ENCODE measurements around the gene ZBTB22. TPM values are rescaled to one million over a fixed set of nuclear protein-coding genes. Genes with fewer than 3 reads are reported as not detected.
A peak's percentile ranks its signal among the peaks of the same experiment; 100 is the strongest.
"Not testable (repeated sequence)": the region's sequence is repeated elsewhere in the genome, so short reads cannot be mapped to it uniquely, and the experiment has no call there.

Gene ZBTB22
- total RNA-seq, 1 donor from 2014 or later, result 16.4 TPM

- DNase-seq (ENCODE audit: low read depth, low spot score), result peak; percentile 70
Observed at GRCh38 chr6:33299237-33299944, 18.2 kb downstream of the ZBTB22 start.

DNA sequence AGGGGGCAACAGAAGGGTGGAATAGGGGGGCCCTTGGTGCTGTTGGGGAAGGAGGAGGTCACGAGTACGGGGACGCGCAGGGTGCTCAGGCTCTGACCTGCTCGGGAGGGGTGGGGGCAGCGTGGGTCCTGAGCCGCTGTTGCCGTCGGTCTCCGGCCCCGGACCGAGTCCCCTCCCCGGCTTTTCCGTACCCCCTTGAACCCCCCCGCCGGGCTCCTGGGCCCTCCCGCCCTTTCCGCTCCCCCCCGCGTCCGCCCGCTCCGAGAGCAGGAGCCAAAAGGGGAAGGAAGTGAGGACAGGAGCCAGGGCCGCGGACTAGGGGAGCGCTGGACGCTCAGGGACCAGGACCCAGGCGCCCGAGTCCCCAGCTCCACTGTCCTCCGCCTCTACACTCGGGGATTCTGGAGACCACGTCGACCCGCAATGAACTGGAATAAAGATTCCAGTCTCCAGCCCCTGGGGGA lies 18.7 kb downstream of the ZBTB22 start, which contains the start of gene RGL2:
TSS of gene RGL2 (minus strand) at position 170 of the 464 bp plus-strand sequence. CDS start 332 bp downstream, outside the sequence.
- DNase-seq (ENCODE audit: low read depth, low spot score), result no peak

DNA sequence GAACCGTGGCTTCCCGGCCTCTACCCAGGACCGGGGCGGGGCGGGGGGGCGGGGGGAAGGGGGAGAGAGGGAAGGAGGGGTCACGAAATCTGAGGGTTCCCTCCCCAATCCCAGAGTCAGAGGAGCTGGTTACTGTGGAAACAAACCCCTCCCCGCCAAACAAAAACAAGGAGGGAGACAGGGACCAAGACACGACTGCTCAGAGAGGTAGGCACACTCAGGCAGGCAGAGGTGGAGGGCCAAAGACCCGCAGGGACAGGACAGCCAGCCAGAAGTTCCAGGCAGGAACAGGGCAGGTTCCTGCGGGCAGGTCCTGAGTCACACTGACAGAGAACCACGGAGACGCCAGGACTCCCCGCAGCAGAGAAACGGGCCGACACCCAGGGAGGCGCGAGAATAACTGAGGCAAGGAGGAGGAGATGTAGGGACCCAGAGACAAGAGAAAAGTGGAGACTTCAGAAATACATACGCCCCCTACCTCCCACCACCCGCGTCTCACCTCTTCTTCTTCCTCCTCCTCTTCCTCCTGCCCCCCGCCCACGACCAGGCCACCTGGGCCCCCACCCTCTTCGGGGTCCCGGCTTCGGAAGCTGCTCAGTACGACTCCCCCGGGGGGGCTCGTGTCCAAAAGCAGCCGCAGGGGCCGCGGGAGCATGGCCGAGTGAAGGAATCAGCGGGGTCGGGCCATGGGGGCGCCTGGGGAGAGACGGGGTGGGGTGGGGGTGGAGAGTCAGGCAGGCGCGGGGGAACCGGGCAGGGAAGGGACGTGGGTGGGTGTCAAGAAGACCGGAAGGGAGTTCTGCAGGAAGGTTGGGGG lies 19.4 kb downstream of the ZBTB22 start:
- no peak for DNase-seq (ENCODE audit: low read depth, low spot score)

DNA sequence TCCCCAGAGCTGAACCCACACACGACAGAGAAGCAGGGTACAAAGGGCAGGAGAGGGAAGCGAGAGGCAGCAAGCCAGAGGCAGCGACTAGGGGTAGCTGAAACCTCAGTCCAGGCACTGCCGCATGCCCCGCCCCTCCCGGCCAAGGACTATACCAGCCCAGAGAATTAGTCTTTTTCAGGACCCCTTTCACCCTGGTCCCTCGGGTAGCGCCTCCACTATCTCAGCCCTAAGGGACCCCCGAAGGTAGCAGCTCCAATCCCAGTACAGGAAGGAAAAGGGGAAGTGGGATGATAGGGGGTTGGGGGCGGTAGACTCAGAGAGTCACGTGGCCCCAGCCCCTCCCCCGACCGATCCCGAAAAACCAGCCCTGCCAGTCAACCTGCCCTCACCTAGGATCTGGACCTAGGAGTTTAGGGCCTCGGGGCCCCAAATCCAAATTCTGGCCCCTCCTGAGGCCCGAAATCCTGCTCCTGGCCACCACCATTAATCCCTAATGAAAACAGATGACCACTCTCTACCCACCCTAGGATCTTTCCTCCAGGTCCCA lies 20.1 kb downstream of the ZBTB22 start:
- no peak for DNase-seq (ENCODE audit: low read depth, low spot score)

DNA sequence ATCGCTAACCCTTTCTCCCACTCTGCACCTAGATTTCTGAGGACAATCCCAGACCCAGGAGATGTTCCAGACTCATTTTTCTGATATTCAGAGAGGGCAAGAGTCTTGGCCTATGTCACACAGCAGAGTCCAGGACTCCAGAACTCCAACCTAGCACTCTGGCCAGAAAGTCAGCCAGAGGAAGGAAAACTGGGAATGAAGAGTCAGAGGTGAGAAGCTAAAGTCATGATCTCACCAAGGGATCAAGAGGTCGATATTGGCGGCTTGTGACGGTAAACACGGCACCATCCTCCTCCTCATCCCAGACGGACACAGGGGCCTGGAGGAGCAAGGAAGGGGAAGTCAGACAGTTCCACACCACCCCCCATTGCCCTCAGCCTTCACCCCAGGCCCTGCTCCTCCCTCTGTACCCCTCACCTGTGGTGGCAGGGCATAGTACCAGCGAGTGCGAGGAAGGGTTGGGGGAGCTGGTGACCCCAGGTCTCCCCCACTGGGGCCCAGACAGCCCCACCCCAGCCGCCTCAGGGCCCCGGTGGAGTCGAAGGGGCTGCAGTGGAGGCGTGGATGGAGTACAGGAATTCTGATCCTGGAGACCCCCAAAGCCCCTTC lies 20.6 kb downstream of the ZBTB22 start:
- DNase-seq (ENCODE audit: low read depth, low spot score), result no peak

- no peak for DNase-seq (ENCODE audit: low read depth, low spot score)
Observed at GRCh38 chr6:33295621-33296369, 21.7 kb downstream of the ZBTB22 start.

DNA sequence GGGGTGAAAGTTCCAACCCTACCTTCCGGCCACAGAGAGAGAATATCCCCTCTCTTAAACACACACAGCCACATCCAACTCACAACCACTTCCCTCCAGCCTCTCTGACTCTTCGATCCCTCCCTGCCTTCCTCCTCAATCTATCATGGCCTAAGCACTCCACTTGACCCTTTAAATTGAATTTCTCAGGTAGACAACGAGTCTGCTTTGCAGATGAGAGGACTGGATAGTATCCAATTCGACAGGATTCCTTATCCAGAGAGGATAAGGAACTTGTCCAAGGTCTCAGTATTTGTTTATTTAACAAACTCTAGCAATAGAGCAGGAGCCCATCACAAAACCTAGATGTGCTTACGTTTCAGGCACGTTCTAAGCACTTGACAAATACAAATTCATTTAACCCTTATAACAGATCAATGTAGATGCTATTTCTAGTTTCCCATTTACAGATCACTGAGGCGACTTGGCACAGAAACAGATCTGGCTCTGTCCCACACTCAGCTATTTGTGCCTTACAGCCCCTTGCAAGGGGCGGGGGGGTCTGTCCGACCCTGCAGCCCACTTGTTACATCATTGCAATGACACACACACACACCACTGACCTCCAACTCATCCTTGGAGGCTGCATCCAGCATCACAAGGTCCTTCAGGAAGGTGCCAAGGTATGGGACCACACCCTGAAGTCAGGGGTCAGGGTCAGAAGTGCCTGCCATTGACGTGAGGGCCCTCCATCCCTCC lies 23.3 kb downstream of the ZBTB22 start:
- DNase-seq (ENCODE audit: low read depth, low spot score), result no peak

- DNase-seq (ENCODE audit: low read depth, low spot score), result no peak
Observed at GRCh38 chr6:33292996-33293682, 24.4 kb downstream of the ZBTB22 start.

- no peak for DNase-seq (ENCODE audit: low read depth, low spot score)
Observed at GRCh38 chr6:33290459-33290858, 27.1 kb downstream of the ZBTB22 start.

- DNase-seq (ENCODE audit: low read depth, low spot score), result no peak
Observed at GRCh38 chr6:33289784-33290315, 27.7 kb downstream of the ZBTB22 start.

GRCh38 chr6:33288921-33289783 lies 28.4 kb downstream of the ZBTB22 start, which contains the start of the genes PFDN6 and WDR46:
TSS of gene PFDN6 (plus strand) at chr6:33289601. CDS start at chr6:33289857, 256 bp downstream.
TSS of gene WDR46 (minus strand) at chr6:33289239. CDS start at chr6:33289170, 69 bp downstream.
- DNase-seq (ENCODE audit: low read depth, low spot score), result peak; percentile 72

DNA sequence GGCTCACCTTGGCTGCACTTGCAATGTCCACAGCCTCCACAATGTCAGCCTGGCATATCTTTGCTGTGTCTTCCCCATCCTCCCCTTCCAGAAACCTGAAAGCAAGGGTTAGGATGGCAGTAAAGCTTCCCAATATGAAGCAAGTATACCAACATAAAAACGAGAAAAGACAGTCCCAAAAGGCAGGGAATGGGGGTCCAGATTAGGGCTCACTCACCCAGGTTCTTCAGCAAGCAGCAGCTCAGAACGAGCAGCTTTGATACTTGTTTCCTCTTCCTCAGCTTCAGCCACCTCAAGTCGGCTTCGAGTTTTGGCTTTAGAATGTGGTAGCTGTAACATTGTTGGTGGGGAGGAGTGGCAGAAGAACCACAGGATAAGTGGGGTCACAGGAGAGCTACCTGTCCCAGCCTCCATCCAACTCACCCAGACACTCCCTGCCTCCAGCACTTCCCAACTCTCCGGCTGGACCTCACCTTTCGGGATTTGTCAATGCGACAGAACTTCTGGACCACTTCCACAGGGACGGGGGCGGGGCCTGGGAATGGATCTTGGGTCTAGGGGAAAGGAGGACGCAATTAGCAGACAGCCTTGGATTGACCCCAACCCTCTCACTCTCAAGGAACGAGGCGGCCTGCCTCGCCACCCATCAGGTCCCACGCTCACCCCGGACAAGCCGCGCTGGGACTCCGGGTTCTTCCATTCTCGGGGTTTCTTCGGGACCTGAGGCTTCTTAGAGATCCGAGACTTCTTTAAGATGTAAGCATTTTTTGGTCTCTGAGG lies 29.2 kb downstream of the ZBTB22 start:
- DNase-seq (ENCODE audit: low read depth, low spot score), result no peak

DNA sequence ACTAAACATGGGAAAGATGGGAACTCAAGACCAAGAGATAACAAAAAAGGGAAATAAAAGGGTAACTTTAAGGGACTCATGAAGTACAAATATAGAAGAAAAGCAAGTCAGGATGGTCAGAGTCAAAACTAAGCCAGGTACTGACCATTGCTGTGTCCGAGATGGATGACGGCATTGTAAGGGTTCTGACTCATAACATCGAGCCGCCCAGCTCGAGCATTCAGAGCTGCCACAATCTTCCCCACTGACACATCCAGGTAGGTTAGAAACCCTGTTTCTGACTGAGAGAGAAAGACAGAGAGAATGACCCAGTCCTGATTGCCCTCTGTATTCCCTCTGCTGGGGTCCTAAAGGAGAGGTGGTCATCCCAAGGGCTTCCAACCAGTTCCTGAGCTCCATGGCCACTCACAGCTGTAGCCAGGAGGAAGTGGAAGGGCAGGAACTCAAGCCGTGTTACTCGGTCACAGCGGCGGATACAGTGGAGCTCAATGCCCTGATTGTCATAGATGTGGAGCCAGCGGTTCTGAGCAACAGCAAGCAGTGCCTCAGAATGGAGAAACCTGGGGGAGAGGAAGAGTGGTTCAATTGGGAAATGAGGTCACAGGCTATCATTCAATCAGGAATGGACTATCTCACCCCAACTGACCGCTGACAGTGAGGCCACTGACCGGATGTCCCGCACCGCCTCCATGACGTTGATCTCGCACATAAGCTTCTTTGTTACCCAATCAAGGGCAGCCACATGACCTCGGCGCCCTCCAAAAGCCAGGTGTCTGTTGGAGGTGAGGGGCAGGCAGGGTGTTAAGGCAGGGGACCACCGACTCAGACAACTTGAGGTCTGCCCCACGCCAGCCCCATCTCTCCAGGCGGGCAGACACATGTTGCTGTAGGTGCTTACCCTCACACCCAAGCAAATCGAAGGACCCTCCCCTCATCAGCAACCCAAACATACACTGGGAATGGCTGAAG lies 30.3 kb downstream of the ZBTB22 start:
- DNase-seq (ENCODE audit: low read depth, low spot score), result no peak

DNA sequence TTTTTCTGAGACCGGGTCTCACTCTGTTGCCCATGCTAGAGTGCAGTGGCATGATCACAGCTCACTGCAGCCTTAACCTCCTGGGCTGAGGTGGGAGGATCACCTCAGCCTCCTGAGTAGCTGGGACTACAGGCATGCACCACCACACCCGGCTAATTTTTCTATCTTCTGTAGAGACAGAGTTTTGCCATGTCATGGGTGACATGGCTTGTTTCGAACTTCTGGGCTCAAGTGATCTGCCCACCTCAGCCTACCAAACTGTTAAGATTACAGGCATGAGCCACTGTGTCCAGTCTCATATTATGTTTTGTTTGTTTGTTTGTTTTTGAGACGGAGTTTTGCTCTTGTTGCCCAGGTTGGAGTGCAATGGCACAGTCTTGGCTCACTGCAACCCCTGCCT lies 32.3 kb downstream of the ZBTB22 start:
- DNase-seq (ENCODE audit: low read depth, low spot score), result not testable (repeated sequence)

DNA sequence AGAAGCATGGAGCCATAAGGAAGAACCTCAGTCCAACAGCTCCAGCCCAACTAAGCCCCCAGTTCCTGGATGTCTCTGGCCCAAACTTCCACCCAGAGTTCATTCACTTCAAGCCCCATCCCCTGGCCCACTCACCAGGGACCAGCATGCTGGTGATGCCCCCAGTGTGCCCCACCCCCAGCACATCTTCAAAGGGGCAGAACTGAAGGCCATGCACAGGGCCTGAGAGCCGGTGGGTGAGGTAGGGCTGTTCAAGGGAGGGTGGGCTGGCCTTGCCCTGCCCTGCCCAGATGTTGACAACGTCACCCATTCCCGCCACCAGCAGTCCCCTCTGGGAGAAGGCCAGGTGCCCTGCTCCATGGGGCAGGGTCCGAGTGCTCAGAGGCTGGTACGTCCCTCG lies 37.0 kb downstream of the ZBTB22 start:
- DNase-seq (ENCODE audit: low read depth, low spot score), result no peak

DNA sequence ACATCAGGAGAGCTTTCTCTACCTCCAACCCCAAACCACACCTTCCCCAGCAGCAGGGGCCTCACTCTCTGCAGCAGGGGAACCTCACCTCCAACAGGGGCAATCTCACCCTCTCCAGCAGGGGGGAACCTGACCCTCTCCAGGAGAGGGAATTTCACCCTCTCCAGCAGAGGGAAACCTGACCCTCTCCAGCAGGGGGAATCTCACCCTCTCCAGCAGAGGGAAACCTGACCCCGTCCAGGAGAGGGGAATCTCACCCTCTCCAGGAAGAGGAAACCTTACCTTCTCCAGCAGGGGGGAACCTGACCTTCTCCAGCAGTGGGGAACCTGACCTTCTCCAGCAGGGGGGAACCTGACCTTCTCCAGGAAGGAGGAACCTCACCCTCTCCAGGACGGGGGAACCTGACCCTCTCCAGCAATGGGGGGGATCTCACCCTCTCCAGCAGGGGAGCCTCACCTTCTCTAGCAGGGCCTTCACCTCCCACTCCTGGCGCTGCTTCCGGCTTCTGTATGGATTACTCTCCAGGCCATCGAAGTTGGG lies 37.5 kb downstream of the ZBTB22 start:
- DNase-seq (ENCODE audit: low read depth, low spot score), result no peak

Data from pulmonary artery endothelial cell (primary cell).